Upper lobe of right lung (tissue), 1 donor: ENCODE data around the gene PTPRN2. TPM values are rescaled to one million over a fixed set of nuclear protein-coding genes. Genes with fewer than 3 reads are reported as not detected.
A peak's percentile ranks its signal among the peaks of the same experiment; 100 is the strongest.

ENCODE experiments used
- ATAC-seq: fragments of 200-7000 bp; cut with Tn5 transposase; one replicate; pipeline ENCODE4 v1.9.1; 2020; ENCODE audit warnings: mild to moderate bottlenecking, moderate library complexity
- DNase-seq: peaks from one replicate; pipeline ENCODE4 v3.0.0-alpha.2; 2020
- H3K27ac ChIP-seq: fragments of 200-600 bp; one replicate; pipeline ENCODE4 v1.8.0; 2022
- H3K27me3 ChIP-seq: fragments of 200-600 bp; one replicate; pipeline ENCODE4 v1.8.0; 2022; ENCODE audit warnings: mild to moderate bottlenecking
- H3K36me3 ChIP-seq: fragments of 200-600 bp; one replicate; pipeline ENCODE4 v1.8.0; 2022
- H3K4me1 ChIP-seq: fragments of 200-600 bp; one replicate; pipeline ENCODE4 v1.8.0; 2022
- H3K4me3 ChIP-seq: fragments of 200-600 bp; one replicate; pipeline ENCODE4 v1.8.0; 2022; ENCODE audit warnings: mild to moderate bottlenecking
- H3K9me3 ChIP-seq: fragments of 200-600 bp; one replicate; pipeline ENCODE4 v1.8.0; 2022
- intact Hi-C: fragments of 100-400 bp; cut with DNase I; formaldehyde crosslinking; loops from one replicate; pipeline ENCODE4 v1.11.0; 2022
- total RNA-seq: library from RNA; stranded (reverse); fragmentation: NEBNext Ultra II Directional; extraction: Animal tissue kit (Norgen Biotek cat#: 25700); gene quantifications from one replicate; pipeline ENCODE4 v1.2.1, GENCODE V29; 2021
- TF ChIP-seq, protein P1 (sequence below): fragments of 200-600 bp; IDR thresholded peaks from one replicate; pipeline ENCODE4 v1.8.0; 2022; ENCODE audit warnings: antibody characterized with exemption
- donor health status: DM: no; HTN: yes; CAD: no; lungs with severe emphysema.

Gene PTPRN2
- total RNA-seq, 1 donor from 2014 or later, result 4.9 TPM

DNA sequence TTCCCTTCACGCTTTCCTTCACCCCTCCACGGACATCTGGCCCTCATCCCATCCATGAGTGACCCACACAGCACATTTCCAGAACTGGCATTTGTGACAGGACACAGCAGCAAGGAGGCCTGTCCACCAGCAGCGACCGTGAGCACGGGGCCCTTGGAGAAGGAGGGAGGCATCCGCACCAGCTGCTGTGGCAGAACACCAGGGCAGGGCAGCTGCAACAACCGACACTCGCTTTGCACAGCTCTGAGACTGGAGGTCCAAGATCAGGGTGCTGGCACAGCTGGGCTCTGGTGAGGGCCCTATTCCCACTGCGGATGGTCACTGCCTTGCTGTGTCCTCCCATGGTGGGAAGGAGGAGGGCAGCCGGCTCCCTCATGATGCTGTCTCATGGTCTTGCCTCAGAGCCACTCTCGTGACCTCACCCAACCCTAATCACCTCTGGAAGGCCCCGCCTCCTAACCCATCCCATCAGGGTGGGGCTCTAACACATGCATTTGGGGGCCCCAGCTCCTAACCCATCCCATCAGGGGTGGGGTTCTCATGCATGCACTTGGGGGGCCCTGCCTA, 36.7 kb downstream of the PTPRN2 start:
- DNase-seq, result no peak
- Histone ChIP-seq H3K4me3 (no peak overlapping the region), H3K27ac (no peak overlapping the region), H3K4me1 (peaks cover 6% of the 10 kb centered on the region), H3K27me3 (no peaks in the 10 kb centered on the region), H3K36me3 (no peaks in the 10 kb centered on the region), H3K9me3 (no peaks in the 10 kb centered on the region)
- TF ChIP-seq, protein P1, sequence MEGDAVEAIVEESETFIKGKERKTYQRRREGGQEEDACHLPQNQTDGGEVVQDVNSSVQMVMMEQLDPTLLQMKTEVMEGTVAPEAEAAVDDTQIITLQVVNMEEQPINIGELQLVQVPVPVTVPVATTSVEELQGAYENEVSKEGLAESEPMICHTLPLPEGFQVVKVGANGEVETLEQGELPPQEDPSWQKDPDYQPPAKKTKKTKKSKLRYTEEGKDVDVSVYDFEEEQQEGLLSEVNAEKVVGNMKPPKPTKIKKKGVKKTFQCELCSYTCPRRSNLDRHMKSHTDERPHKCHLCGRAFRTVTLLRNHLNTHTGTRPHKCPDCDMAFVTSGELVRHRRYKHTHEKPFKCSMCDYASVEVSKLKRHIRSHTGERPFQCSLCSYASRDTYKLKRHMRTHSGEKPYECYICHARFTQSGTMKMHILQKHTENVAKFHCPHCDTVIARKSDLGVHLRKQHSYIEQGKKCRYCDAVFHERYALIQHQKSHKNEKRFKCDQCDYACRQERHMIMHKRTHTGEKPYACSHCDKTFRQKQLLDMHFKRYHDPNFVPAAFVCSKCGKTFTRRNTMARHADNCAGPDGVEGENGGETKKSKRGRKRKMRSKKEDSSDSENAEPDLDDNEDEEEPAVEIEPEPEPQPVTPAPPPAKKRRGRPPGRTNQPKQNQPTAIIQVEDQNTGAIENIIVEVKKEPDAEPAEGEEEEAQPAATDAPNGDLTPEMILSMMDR, result no peak
- ATAC-seq, result no peak
- intact Hi-C loops, result no loop called here

DNA sequence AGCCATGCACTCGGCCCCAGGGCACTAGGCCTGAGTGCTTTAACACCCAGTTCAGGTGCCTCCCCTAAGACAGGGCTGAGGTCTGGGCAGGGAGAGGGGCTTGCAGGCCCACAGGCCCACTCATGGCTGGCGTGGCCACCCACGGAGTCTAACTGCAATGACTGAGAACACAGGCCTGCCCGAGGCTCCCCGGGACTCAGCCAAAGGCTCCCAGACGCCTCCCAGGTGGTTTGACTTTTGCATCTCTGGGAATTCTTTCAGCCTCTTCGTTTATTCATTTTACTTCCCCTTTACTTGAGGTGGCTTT, 37.3 kb downstream of the PTPRN2 start:
- intact Hi-C loops, result no loop called here

DNA sequence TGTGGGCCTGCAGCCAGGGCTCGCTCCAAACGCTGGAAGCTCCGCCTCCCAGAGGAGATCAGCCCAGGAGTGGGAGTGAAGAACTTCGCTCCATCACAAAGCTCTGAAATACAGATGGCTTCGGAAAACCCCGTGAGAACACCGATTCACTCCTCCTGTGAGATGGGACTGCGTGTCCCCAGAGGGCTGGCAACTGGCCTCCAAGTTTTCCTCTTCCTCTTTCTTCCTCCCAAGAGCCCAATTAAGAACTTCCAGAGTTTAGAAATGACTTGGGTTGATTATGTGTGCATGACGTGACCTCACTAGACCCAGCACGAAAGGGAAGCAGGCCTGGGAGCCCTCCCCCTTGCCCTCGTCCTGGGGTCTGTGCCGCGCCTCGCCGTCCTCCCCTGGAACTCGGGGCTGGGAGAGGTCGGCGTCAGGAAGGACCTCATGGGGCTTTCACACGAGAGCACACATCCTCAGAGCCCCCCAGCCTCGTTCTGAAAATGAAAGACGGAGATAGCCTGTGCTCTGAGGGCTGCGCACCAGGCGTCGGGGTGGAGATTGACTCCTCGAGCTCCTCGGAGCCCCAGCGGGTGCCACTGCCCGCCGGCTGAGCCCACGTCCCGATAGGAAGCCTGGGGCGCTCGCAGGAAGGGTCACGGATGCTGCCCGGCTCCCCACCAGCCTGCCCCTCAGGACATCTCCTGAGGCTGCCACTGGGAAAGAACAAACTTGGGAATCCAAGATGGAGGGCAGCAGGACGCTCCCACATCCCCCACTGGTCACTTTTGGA, 37.8 kb downstream of the PTPRN2 start:
- DNase-seq (no peak), ATAC-seq (peak; percentile 36)

More for the DNA sequence above, 37.3 kb downstream of the PTPRN2 start:
- no peak overlapping the region for H3K27ac ChIP-seq
- TF ChIP-seq, protein P1, result no peak
- no peak overlapping the region for H3K4me3 ChIP-seq
- peak; percentile 3 for ATAC-seq
- H3K27me3 ChIP-seq, result no peaks in the 10 kb centered on the region
- DNase-seq, result no peak
- H3K9me3 ChIP-seq, result no peaks in the 10 kb centered on the region
- peaks cover 6% of the 10 kb centered on the region for H3K4me1 ChIP-seq
- no peaks in the 10 kb centered on the region for H3K36me3 ChIP-seq

DNA sequence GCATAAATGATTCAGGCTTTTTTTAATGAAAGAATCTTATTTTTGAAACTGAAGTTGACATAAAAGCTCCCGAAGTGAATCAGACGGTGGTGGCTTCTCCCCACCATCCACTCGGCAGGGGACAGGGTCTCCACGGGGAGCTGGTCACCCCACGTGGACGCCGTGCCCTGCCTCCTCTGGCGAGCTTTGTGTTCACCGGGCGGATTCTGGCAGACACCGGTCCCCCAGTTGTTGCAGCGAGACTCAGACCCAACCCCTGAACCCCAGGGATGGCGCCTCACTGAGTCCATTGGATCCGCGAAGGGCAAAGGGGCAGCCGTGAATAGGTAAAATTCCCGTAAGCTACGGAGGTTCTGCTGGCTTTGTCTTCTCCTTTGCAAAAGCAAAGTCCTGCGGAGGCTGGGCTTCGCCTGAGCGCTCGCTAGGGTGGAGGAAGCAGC, 38.4 kb downstream of the PTPRN2 start:
- Histone ChIP-seq H3K27ac (no peak overlapping the region), H3K9me3 (no peaks in the 10 kb centered on the region), H3K27me3 (no peaks in the 10 kb centered on the region), H3K36me3 (no peaks in the 10 kb centered on the region), H3K4me3 (peak overlapping the region; percentile 27), H3K4me1 (peaks cover 6% of the 10 kb centered on the region)
- TF ChIP-seq, protein P1, result no peak
- intact Hi-C loops, result no loop called here
- DNase-seq (no peak), ATAC-seq (no peak)

More for the DNA sequence above, 37.8 kb downstream of the PTPRN2 start:
- Histone ChIP-seq H3K4me1 (peaks cover 6% of the 10 kb centered on the region), H3K36me3 (no peaks in the 10 kb centered on the region), H3K4me3 (peak overlapping the region; percentile 27), H3K27me3 (no peaks in the 10 kb centered on the region), H3K27ac (no peak overlapping the region), H3K9me3 (no peaks in the 10 kb centered on the region)
- intact Hi-C loops, result no loop called here
- TF ChIP-seq, protein P1, result no peak

DNA sequence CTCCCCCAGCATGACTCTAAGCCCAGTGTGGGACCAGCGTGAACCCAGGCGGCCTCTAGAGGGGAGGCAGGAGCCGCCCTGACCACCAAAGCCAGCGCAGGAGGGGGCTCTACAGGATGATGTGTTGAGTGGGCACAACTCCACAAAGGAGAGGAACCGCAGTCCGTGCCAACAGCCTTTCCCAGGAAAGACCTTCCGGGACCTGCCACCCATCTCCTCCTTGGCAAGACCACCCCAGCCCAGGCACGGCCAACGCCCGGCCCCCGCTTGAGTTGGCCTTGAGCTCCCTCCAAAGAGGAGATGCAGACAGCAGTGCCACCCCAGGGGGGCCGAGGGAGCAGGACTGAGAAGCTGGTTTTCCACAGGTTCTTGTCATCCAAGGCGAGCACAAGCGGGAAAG, 38.9 kb downstream of the PTPRN2 start:
- ATAC-seq (no peak), DNase-seq (no peak)
- H3K4me3 ChIP-seq, result peak overlapping the region; percentile 27
- no peaks in the 10 kb centered on the region for H3K9me3 ChIP-seq
- peaks cover 6% of the 10 kb centered on the region for H3K4me1 ChIP-seq
- no peak overlapping the region for H3K27ac ChIP-seq
- intact Hi-C loops, result no loop called here
- H3K27me3 ChIP-seq, result no peaks in the 10 kb centered on the region
- H3K36me3 ChIP-seq, result no peaks in the 10 kb centered on the region
- TF ChIP-seq, protein P1, result no peak
